Hematopoietic multipotent progenitor cell (in vitro differentiated cells): ENCODE measurements around the gene CAV2. TPM values are rescaled to one million over a fixed set of nuclear protein-coding genes. Genes with fewer than 3 reads are reported as not detected.

ENCODE experiments used
- DNase-seq, 3 donors: peaks; one replicate each; pipeline ENCODE4 v3.0.0-alpha.2; 2011 to 2015; ENCODE audit warnings: low read depth in 2 of 3, low spot score in 2 of 3
- total RNA-seq: library from RNA; depleted of rRNA; stranded (reverse); fragments of >200 nt; gene quantifications from one replicate; pipeline ENCODE4 v1.2.3, GENCODE V29; 2012

The CAV2 gene
- total RNA-seq, 1 donor: 2.2 TPM

DNA sequence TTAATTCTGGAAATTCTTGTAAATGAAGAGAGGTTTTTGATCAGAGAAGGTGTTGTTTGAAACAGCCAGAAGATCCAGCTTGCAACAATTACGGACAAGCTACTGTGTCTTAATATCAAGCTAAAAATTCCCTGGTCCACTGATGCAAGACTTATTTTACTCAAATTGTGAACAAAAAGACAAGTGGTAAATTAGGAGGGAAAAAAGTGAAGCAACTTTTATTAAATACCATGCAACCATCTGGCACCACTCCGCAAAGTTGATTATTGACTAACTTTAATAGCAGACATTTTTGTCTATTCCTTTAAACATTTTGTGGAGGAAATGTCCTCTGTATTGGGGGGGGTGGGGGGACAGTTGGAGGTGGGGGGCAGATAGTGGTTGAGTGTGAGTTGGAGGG lies 5.1 kb upstream of the CAV2 start:
- no peak for DNase-seq

- no peak for DNase-seq
These were observed 3.8 kb upstream of the CAV2 start for GRCh38 chr7:116495736-116496135.

- DNase-seq: no peak
These were observed 2.9 kb upstream of the CAV2 start for GRCh38 chr7:116496653-116497052.

DNA sequence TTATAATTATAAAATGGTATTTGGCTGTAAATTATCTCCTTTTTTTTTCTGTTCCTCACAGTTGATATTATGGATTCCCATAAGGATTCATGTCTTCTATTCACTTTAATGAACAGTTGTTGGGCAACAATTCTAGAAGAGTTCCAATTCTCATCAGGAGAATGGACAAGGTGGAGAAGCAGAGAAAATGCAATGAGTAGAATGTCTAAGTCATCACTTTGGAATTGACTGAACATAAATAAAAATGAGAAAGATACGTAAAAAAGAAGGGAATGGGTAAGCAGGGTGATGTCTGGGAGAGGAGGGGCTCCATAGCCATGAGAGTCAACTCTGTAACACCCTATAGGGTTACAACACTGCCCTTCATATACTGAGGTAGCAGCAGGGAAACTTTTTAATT lies 1.8 kb upstream of the CAV2 start:
- no peak for DNase-seq

DNA sequence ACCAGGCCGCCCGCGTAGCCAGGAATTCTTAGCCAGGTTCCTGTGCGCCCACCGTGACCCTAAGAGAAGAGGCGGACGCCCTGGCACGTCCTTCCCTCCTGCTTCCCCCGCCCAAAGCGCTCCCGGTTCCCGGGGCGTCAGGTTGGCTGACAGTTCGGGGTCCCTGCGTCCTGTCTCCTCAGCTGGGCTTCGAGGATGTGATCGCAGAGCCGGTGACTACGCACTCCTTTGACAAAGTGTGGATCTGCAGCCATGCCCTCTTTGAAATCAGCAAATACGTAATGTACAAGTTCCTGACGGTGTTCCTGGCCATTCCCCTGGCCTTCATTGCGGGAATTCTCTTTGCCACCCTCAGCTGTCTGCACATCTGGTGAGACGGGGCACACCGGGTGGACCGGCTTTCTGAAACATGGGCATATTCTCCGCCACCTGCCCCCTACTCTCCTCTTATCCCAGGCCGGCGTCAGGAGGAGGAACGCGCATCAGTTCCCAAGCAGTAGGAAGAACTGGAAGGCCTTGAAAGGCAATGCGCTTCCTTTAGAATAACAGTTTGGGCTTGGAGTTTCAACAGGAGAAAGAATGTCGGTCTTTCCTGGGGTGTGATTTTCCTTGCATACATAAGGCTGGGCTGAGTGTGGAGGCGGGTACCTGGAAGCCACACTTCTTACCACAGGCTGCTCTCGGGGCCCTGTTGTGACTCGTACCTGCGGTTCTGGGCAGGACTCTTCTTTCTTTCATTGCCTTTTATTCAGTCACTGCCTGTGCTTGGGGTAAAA lies 728 bp downstream of the CAV2 start:
- peak in 2 of 3 donors; percentile 29 to 42 for DNase-seq

DNA sequence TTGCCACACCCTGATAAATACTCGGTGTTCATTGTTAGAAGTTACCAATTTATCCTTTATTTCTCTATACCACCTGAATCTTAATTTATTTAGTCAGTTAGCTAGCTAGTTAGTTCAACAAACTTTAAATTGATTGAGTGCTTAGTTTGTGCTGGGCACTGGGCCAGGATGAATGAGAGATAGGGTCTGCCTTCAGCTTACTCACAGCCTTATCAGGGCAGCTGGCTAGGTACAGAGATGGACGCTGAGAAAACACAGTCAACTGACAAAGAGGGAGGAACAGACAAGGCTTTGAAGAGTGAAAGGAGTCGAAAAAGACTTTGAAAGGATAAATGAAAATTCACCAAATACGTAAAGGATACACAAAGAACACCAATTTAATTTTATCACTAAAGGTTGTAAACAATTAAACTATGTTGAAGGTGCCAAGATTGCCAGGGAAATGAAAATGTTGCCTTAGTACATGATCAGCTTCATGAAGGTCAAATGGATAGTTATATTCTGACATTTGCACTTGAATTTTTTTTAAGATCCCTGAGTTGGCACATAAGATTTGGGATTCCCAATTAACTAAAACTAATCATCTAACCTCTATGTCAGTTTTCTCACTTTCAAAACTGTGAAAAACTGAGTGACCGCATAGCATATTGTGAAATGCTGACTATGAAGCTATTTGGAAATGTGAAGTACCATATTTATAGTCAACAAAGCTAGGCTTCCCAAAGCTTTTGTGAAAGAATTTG lies 2.1 kb downstream of the CAV2 start:
- DNase-seq: no peak

DNA sequence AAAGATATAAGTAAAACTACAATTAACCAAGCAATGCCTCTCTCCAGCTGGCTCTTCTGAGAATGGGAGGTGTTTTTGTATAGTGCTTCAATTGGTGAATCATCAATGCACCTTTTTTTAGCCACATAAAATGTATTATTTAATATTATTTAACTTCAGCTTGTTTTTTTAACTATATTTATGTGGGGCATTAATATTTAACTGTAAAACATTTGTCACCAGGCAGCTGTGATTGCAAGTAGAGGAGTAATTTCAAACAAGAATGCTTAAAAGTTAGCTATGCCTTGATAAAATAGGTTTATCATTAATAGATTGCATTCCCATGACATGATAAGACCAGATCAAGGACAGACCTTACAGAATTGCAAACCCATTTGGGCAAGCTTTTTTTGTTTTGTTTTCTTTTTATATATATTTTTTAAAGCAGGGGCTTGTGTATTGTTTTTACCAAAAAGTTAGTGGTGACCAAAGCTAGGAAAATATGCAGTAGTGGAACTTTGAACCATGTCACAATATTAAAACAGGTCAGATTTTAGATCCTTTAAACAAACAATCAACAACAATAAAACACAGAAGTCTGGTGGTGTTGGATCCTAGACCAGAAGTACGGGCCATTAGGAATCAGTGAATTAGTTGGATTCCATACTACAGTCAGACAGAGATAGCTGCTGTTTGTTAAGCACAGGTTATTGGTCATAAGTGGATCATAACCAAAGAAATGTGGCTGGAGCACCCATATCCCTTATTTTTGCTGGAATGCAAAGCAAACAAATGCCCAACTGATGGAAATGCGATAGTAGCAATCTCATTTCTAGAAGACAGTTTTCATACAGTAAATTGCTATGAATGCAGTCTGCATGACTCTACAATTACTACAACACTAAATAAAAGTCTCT lies 2.9 kb downstream of the CAV2 start:
- DNase-seq: no peak

GRCh38 chr7:116503835-116504234 lies 4.3 kb downstream of the CAV2 start:
- no peak for DNase-seq

DNA sequence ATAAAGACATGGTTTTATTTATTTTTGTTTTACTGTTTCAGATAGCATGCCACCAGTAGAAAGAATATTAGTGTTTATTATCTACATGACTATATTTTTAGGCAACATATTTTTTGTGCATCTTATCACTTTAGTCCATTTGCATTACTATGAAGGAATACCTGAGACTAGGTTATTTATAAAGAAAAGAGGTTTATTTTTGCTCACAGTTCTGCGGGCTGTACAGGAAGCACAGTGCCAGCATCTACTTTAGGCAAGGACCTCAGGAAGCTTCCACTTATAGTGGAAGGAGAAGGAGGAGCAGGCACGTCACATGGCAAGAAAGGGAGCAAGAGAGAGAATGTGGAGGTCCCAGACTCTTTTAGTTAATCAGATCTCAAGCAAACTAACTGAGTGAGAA lies 5.7 kb downstream of the CAV2 start:
- no peak for DNase-seq

GRCh38 chr7:116505823-116506222 lies 6.3 kb downstream of the CAV2 start:
- no peak for DNase-seq

DNA sequence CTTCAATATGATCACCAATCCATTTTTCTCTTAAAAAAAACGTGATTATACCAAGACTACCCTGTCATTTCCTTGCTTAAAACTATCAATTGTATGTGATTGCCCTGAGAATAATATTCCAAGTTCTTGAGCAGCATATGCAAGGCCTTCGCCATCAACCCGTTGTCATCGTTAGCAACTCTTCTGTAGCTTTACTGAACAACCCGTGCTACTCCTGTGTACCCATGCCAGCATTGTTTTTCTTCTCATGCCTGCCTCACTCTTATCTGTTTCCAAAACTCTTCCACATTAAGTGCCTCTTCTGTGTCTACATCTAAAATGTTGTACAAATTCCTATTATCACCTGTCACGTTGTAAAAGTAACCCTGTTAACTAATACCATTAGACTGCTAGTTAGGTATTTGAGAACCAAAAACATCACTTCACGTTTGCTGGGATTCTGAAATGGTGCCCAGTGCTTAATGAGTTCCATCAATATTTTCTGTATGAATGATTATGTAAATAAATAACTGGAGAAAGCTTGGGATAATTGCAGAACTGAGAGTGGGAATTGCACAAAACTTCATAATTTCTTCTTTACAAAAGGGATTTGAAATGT lies 10.5 kb downstream of the CAV2 start:
- no peak for DNase-seq

GRCh38 chr7:116510795-116511194 lies 11.3 kb downstream of the CAV2 start:
- DNase-seq: no peak

- DNase-seq: no peak
These were observed 12.3 kb downstream of the CAV2 start for GRCh38 chr7:116511552-116512519.

GRCh38 chr7:116512520-116513188 lies 13.1 kb downstream of the CAV2 start:
- no peak for DNase-seq

DNA sequence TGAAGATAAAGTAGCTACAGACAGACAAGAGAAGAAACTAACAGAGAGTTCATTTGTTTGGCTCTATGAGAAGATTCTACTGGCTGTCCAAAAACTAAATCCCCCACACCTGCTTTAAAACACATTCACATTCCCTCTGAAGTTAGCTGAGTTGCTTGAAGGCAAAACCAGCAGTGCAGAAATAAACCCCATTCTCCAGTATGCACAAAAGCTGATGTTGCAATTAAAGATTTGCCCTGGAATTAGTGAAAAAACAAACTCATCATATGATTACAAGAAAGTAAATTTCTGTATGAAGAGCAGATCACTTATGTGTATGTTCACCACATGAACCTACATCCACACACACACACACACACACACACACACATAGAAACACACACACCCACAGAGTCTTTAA lies 16.0 kb downstream of the CAV2 start:
- DNase-seq: no peak

- no peak for DNase-seq
These were observed 16.8 kb downstream of the CAV2 start for GRCh38 chr7:116516324-116516723.

DNA sequence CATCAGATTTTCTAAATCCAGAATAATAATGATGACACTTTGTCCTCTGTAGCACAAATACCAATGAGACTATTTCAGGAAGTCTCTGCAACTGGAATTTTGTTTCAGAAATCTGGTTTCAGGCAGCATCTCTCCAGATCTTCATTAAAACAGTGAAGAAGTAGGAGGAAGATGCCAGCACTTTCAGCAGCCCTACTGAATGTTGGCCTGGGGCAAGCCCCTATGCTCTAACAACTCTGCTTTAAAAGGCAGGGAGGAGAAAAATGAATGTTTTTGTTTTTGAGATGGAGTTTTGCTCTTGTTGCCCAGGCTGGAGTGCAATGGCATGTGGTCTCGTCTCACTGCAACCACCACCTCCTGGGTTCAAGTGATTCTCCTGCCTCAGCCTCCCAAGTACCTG lies 18.1 kb downstream of the CAV2 start:
- DNase-seq: no peak

DNA sequence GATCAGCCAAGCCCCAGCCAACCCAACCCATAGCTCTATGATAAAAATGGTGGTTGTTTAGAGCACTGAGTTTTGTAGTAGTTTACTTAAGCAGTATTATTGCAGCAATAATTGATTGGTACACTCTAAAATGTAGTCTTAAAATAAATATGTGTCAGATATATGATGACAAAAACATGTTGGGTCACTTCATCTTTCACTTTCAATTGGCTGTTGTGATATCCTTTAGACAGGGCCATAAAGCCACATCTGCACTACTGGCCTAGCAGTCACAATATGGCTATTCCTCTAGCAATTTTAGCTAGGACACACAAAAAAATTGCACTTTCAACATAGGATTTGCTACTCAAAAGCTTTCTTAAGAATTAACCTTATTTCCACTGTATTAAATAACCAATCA lies 19.4 kb downstream of the CAV2 start:
- DNase-seq: no peak

DNA sequence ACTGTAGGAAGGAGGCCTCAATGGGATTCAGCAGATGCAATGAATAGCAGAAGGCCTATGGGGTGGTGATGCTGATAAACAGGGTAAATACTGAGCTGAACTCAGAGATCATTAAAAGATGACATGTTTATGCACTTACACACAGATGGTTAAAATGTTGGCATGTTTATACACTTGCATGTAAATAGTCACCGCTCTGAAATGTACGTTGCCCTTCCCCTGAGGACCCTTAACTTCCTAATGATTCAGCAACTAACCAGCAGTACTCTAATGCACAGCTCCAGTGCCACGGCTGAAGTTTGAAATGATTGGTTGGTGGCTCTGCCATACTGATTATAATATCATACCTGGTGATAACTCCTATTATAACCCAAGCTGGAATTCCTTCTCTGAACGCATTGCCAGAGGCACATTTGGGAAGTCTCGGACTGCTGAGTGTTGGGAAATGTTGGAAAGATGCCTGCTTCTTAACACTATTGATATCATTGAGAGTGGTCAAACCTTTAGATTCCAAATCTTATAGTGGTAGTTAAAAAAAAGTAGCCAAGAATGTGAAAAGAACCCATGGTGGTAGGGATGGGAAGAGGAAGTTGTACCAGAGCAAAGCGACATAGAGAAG lies 21.6 kb downstream of the CAV2 start:
- DNase-seq: no peak
